IPS-11a (cell line): ENCODE measurements around the gene PLEKHG4B.
A peak's percentile ranks its signal among the peaks of the same experiment; 100 is the strongest.
"Not testable (repeated sequence)": the region's sequence is repeated elsewhere in the genome, so short reads cannot be mapped to it uniquely, and the experiment has no call there.

Experiments
- H3K4me3 ChIP-seq: one replicate; pipeline ENCODE4 v1.5.1; 2013; ENCODE audit warnings: low read depth, low read length, control low read depth

Gene PLEKHG4B, protein sequence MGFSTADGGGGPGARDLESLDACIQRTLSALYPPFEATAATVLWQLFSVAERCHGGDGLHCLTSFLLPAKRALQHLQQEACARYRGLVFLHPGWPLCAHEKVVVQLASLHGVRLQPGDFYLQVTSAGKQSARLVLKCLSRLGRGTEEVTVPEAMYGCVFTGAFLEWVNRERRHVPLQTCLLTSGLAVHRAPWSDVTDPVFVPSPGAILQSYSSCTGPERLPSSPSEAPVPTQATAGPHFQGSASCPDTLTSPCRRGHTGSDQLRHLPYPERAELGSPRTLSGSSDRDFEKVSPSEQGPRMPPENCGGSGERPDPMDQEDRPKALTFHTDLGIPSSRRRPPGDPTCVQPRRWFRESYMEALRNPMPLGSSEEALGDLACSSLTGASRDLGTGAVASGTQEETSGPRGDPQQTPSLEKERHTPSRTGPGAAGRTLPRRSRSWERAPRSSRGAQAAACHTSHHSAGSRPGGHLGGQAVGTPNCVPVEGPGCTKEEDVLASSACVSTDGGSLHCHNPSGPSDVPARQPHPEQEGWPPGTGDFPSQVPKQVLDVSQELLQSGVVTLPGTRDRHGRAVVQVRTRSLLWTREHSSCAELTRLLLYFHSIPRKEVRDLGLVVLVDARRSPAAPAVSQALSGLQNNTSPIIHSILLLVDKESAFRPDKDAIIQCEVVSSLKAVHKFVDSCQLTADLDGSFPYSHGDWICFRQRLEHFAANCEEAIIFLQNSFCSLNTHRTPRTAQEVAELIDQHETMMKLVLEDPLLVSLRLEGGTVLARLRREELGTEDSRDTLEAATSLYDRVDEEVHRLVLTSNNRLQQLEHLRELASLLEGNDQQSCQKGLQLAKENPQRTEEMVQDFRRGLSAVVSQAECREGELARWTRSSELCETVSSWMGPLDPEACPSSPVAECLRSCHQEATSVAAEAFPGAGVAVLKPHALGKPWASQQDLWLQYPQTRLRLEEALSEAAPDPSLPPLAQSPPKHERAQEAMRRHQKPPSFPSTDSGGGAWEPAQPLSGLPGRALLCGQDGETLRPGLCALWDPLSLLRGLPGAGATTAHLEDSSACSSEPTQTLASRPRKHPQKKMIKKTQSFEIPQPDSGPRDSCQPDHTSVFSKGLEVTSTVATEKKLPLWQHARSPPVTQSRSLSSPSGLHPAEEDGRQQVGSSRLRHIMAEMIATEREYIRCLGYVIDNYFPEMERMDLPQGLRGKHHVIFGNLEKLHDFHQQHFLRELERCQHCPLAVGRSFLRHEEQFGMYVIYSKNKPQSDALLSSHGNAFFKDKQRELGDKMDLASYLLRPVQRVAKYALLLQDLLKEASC (N-terminal part only)

DNA sequence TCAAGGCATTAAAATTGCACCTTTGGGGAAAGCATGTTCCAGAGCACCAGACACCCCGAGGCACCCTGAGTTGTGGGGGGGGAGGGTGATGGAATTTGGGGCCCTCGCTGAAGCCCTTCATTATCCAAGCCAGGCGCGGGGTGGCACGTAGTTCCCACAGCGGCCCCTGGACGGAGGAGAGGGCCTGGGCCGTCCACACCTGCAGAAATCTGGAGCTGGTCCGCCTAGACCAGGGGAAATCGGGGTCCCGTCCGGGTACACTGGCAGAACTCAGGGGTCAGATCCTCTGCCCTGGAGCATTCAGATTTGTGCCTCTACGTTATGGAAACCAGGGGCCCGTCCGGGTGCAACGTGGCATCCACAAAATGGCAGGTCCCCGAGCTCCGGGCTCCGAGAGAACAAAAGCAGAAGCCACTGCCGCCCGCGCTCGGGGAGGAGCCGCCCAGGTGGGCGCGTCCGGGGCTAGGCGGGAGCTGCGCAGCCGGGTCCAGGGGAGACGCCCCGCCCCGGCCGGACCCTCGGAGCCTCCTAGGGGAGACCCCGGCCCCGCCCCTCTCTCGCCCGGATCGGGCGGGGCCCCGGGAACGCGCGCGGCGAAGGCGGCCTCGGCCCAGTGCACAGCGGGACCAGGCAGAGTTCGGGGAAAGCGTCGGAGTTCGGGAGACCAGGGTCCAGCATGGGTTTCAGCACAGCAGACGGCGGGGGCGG, at the start of gene PLEKHG4B:
PLEKHG4B (plus strand) TSS at position 613 of the 708 bp plus-strand sequence; CDS start at position 677, 64 bp downstream.
- peak within 1 kb of the TSS; percentile 38 for H3K4me3 ChIP-seq

DNA sequence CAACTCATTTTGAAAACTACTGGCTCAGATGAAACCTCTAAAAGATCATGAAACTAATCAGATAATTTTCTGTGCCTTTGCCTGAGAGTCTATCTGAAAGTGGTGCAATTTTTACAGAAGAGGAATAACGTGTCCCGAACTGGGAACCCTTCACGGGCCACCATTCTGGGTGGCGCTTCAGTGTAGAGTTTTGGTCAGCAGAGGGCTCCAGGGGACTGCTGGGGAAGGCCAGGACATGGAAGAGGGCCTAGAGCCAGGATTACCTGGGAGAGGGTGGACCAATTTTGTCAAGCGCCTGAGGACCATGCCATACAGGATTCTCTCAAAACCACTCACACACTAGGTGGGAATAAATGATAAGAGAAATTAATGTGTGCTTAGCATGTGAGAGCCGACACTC, 49.7 kb upstream of the PLEKHG4B start:
- H3K4me3 ChIP-seq, result no peak overlapping the region

DNA sequence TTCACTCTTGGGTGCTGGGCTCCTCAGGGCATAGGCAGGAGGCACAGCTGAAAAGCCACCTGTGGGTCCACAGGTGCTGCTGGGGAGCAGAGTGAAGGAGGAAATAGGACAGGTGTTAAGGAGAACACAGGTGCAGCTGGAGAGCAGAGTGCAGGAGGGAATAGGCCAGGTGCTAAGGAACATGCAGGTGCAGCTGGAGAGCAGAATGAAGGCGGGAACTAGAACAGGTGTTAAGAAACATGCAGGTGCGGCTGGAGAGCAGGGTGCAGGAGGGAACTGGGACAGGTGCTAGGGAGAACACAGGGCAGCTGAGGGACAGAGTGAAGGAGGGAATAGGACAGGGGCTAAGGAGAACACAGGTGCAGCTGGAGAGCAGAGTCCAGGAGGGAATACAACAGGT, 43.8 kb upstream of the PLEKHG4B start:
- H3K4me3 ChIP-seq, result no peak overlapping the region

DNA sequence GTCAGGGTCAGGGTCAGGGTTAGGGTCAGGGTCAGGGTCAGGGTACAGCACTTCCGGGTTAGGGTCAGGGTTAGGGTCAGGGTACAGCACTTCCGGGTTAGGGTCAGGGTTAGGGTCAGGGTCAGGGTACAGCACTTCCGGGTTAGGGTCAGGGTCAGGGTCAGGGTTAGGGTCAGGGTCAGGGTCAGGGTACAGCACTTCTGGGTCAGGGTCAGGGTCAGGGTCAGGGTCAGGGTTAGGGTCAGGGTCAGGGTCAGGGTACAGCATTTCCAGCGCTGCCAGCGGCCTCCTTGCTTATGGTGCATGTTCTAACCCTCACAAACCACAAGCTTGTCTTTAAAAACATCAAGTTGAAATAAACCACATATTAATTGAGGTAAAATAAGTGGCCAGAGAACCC, 42.4 kb upstream of the PLEKHG4B start:
- H3K4me3 ChIP-seq, result not testable (repeated sequence)

DNA sequence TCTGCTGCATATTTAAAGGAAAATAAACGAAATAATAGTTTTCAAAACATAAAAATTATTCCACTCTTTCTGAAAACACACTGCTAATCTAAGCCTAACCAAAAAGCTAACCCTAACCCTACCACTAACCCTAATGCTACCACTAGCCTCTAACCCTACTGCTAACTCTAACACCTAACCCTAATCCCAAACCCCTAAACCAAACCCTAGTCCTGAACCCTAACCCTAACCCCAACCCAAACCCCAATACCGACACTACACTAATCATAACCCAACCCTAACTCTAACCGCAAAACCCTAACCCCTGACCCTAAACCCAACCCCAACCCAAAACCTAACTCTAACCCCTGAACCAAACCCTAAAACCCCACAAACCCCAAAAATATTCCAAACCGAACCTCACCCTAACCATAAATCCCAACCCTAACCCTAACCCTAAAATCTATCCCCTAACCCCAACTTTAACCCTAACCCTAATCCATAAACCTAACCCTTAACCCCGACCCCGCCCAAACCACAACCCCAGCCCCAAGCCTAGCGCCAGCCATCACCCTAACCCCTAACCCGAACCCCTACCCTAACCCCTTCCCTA, 41.9 kb upstream of the PLEKHG4B start:
- H3K4me3 ChIP-seq, result no peak overlapping the region

DNA sequence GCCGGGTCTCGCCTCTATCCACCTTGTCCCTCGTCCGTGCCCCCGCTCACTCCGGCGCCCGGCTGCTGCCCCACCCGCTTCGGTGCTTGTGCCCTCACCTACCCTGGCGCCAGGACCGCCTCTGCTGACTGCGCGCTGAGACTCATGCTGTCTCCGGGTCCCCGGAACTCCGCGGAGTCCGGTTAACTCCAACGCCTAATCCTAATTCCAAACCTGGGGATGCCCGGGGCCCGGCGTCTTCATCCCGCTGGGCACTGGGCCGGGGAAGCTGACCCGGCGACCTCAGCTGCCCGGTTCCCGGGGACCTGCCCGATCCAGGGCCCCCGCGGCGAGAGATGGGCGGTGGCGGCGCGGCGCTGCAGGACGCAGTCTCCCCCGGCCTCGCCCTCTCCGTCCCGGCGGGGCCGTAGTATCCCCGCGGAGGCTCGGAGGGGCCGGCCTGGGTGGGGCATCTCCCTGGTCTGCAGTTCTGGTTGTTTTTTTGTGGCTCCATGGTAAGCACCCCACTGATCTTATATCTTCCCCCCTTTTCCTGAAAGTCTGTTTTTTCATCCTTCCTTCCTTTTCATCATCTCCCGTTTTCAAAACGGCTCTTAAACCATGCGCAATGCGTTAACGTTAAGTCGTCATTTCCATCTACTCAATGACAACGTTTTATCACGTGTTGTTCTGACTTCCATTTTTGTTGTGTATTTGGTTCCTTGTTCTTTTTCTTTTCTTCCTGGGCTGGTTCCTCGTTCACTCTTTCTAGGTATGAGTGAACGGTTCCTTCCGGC, 41.1 kb upstream of the PLEKHG4B start:
- H3K4me3 ChIP-seq, result peak overlapping the region; percentile 14

DNA sequence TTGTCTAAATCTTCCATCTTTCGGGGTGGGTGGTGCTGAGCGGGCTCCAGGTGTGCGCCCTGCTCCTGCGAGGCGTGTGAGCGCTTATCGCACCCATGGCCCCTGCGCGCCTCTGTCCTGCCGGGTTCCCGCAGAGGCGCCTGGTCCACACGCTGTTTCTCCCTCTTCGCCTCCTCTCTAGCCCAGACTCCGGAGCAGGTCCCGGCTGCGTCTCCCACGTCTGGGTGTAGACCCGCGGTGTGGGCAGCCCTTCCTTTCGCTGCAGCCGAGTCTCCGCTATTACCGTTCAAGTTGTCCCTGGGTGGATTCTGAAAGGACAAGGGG, 40.5 kb upstream of the PLEKHG4B start:
- no peak overlapping the region for H3K4me3 ChIP-seq

DNA sequence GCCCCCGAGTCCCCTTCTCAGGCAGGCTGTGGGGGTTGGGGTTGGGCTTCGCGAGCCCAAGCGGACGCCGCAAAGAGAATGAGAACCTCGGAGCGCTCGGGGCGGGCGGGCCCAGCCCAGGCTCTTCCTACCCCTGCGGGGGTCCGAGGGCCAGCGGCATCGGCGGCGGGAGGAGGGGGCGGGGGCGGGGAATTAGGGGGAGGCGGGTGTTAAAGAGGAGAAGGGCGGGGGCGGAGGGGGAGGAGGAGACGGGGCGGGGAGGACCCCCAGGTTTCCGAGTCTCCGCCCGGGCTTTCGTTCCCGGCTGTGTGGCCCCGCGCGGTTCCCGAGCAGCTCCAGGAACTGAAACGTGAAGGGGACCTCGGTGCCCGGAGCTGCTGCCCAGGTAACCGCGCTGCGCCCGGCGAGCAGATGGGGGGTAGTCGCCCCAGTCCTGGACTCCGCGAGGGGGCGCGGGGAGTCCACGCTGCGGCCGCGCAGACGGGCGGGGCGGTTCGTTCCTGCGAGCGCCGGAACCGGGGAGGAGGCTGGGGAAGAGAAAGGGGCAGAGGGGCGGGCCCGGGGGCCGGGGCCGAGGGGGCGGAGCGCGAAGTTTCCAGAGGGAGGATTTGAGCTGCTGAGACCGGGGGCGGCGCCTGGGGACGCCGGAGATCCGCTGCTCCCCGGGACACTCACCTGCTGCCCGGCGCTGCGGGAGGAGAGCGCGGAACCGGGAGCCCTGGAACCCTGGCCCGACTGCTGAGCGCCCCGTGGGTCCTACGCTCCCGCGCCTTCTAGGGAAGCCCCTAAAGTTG, 38.4 kb upstream of the PLEKHG4B start:
- H3K4me3 ChIP-seq, result peak overlapping the region; percentile 60

DNA sequence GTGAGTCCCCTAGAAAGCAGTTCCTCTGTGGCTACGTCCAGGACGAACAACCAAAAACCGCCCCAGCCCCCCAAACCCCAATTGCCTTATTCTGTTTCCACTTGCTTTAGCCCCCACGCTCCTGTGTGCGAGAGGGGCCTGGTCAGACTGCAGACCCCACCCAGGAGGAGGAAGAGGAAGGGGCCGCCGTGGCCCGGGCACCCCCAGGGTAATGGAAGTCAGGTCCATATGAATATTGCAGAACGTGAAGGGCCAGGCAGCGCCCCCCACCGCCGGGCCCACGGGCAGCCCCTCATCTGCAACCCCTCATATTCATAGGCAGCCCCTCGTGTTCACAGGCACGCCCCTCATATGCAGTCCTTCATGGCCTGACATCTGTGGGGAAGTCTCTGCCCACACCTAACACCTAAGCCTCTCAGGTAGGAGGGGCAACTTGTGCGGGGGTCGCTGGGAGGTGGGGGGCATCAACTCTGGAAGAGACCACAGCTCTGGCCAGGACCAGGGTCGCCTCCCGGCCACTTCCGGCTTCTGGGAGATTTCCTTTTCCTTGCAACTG, 37.7 kb upstream of the PLEKHG4B start:
- peak overlapping the region; percentile 50 for H3K4me3 ChIP-seq

DNA sequence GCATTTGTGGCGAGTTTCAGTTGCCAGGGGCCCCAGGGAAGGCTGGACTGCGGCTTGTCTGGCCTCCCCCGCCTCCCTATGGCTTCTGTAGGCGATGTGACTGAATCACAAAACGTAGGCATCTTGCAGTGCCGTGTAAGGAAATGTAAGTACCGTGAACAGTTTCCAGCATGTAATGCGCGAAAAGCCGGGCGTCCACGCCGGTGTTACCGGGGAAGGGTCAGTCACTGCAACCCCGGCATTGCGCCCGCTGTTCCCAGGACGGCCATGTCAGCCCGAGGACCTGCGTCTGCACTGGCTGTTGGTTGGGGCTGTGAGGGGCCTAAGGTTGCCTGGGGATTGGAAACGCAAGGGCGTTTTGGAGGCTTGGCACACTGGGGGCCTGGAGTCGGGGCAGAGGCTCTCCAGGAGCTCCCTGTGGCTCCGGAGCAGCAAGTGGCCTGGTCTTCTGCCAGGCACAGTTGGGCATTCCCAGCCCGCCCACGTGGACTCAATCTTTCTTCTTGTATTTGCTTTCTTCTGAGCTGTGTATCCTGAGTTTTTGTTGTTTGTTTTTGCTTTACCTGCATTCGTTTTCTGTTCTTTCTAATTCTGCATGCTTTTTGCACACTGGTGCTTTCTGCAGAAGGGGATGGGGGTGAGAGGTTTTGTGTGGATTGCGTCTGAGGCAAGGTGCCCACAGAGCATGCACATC, 36.9 kb upstream of the PLEKHG4B start:
- no peak overlapping the region for H3K4me3 ChIP-seq

DNA sequence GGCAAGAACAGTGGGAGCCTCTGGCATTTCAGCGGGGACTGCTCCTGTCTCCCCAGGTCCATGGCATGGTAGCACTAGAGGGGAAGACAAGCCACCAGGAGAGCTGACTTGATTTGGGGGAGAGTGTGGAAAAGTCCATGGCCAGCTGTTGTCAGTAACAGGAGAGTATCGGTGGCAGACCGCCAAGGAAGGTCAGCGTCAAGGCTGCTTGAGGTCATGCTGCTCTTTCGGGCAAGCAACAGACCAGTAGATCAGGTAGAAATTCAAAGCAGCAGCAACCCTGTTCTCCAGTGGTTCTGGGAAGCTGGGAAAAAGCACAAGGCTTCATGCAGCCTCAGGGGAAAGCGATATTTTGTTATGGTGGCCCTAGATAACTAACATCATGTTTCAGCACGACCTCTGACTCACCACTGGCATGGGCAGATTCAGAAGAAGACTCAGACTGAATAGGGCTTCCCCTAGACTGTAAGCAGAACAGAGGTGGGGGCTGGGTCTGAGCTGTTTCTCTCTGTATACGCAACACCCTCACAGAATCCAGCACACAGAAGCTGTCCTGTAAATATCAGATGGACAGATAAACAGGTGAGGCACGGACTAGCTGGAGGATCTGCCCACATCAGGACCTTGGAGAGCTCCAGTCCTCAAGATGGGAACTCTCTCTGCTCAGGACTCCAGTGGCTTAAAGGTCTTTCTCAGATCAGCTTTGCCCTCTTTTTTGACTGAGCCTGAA, 35.2 kb upstream of the PLEKHG4B start:
- no peak overlapping the region for H3K4me3 ChIP-seq

DNA sequence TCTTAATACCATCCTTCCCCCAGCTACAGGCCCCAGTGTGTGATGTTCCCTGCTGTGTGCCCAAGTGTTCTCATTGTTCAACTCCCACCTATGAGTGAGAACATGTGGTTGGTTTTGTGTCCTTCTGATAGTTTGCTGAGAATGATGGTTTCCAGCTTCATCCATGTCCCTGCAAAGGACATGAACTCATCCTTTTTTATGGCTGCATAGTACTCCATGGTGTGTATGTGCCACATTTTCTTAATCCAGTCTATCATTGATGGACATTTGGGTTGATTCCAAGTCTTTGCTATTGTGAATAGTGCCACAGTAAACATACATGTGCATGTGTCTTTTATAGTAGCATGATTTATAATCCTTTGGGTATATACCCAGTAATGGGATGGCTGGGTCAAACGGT, 31.7 kb upstream of the PLEKHG4B start:
- H3K4me3 ChIP-seq, result not testable (repeated sequence)

DNA sequence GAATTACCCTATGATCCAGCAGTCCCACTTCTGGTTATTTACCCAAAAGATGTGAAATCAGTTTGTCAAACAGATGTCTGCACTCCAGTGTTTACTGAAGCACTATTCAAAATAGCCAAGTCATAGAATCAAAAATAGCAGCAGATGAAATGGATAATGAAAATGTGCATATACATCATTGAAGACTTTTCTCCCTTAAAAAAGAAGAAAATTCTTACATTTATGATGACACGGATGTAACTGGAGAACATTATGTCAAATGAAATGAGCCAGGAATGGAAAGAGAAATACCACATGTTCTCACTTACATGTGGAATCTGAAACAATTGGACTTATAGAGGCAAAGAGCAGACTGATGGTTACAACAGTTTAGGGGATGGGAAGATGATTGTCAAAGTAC, 21.5 kb upstream of the PLEKHG4B start:
- no peak overlapping the region for H3K4me3 ChIP-seq

DNA sequence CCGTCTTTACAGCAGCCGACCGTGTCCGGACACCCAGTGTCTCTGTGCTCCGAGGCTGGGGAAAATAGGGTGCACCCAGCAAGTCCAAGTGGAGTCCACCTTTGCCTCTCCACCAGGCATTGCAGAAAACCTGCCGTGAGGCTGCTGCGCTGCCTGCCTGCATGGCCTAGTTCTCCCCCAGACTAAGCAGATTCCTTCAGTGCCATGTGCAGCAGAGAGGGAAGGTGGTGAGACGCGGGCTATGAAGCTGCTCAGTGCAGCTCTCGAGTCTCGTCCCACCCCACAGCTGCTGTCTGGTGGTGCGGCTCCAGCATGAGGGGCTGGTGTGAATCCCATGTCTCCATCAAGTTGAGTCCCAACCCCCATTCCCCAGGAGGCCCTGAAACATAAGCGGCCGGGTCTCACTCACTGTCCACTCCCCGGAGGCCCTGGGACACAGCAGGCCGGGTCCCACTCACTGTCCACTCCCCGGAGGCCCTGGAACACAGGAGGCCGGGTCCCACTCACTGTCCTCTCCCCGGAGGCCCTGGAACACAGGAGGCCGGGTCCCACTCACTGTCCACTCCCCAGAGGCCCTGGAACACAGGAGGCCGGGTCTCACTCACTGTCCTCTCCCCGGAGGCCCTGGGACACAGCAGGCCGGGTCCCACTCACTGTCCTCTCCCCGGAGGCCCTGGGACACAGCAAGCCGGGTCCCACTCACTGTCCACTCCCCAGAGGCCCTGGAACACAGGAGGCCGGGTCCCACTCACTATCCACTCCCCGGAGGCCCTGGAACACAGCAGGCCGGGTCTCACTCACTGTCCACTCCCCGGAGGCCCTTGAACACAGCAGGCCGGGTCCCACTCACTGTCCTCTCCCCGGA, 19.4 kb upstream of the PLEKHG4B start:
- not testable (repeated sequence) for H3K4me3 ChIP-seq

DNA sequence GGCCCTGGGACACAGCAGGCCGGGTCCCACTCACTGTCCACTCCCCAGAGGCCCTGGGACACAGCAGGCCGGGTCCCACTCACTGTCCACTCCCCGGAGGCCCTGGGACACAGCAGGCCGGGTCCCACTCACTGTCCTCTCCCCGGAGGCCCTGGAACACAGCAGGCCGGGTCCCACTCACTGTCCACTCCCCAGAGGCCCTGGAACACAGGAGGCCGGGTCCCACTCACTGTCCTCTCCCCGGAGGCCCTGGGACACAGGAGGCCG, 18.9 kb upstream of the PLEKHG4B start:
- not testable (repeated sequence) for H3K4me3 ChIP-seq

DNA sequence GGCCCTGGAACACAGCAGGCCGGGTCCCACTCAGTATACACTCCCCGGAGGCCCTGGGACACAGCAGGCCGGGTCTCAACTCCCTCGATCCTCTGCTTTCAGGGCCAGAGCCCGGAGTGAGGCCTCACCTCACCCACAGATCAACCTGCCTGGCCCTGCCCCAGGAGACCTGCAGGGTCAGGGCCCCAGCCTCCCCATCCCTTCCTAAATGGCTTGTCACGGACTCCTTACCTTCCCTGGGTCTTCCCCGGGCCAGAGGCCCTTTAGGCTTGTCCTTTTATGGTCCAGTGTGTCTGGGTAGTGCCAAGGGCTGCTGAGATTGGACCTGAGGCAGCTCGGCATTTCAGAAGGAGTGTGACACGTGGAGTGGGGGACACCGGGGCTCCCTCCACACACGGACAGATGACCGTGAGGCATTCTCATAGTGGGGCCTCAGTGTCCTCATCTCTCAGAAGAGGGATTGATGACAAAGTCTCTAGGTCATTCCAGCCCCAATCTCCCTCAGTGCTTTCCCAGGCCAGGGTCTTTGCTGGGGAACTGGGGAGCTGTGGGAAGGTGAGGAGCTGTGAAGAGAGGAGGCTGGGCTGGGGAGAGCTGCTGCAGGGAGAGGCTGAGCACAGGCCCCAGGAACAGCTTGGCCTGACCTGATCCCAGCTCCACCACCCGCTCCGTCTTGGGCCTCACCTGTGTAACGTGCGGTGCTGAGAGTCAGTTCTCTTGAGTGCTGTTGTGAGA, 18.0 kb upstream of the PLEKHG4B start:
- H3K4me3 ChIP-seq, result no peak overlapping the region
